WERI-Rb-1 (cell line): ENCODE results near the gene CMSS1.

Experiments
- DNase-seq: peaks from one replicate; pipeline ENCODE4 v3.0.0-alpha.2; 2020
- H3K27ac ChIP-seq: fragments of 250-450 bp; sonication (Bioruptor Pico); 2 replicates; pipeline ENCODE4 v1.5.1; 2020; ENCODE audit warnings: mild to moderate bottlenecking, moderate library complexity
- H3K27me3 ChIP-seq: fragments of 250-450 bp; sonication (Bioruptor Pico); 2 replicates; pipeline ENCODE4 v1.5.1; 2021; ENCODE audit warnings: mild to moderate bottlenecking, low read depth, moderate library complexity; ENCODE audit not compliant: insufficient read depth, severe bottlenecking
- H3K36me3 ChIP-seq: fragments of 250-450 bp; sonication (Bioruptor Pico); 2 replicates; pipeline ENCODE4 v1.5.1; 2020; ENCODE audit warnings: mild to moderate bottlenecking, moderate library complexity
- H3K4me3 ChIP-seq: 2 replicates; pipeline ENCODE4 v1.5.1; 2011; ENCODE audit warnings: low read depth, mild to moderate bottlenecking, control low read depth, low read length
- H3K9me3 ChIP-seq: fragments of 250-450 bp; sonication (Bioruptor Pico); 2 replicates; pipeline ENCODE4 v1.5.1; 2021; ENCODE audit warnings: mild to moderate bottlenecking, moderate library complexity; ENCODE audit not compliant: severe bottlenecking
- CTCF ChIP-seq: IDR thresholded peaks from 2 replicates; pipeline ENCODE4 v1.5.1; 2011; ENCODE audit warnings: low read depth, mild to moderate bottlenecking, control low read depth, inconsistent platforms, low read length

Gene CMSS1

GRCh38 chr3:100140976-100141375 is 323.3 kb downstream of the CMSS1 start:
- H3K27me3 ChIP-seq = no peaks in the 10 kb centered on the region
- H3K9me3 ChIP-seq = no peaks in the 10 kb centered on the region
- no peak overlapping the region for H3K27ac ChIP-seq
- no peak for TF ChIP-seq CTCF
- DNase-seq = no peak
- H3K4me3 ChIP-seq = no peak overlapping the region
- peaks cover 2% of the 10 kb centered on the region; the same call in 1 of the 2 replicates for H3K36me3 ChIP-seq

GRCh38 chr3:100141586-100141985 is 323.9 kb downstream of the CMSS1 start:
- H3K27me3 ChIP-seq = no peaks in the 10 kb centered on the region
- DNase-seq = no peak
- no peak for TF ChIP-seq CTCF
- H3K27ac ChIP-seq = no peak overlapping the region
- peaks cover 2% of the 10 kb centered on the region; the same call in 1 of the 2 replicates for H3K36me3 ChIP-seq
- H3K4me3 ChIP-seq = no peak overlapping the region
- H3K9me3 ChIP-seq = no peaks in the 10 kb centered on the region

GRCh38 chr3:100144255-100144866 is 326.7 kb downstream of the CMSS1 start:
- DNase-seq = no peak
- Histone ChIP-seq H3K27ac (no peak overlapping the region), H3K36me3 (peaks cover 5% of the 10 kb centered on the region), H3K9me3 (no peaks in the 10 kb centered on the region), H3K4me3 (no peak overlapping the region), H3K27me3 (no peaks in the 10 kb centered on the region)
- no peak for TF ChIP-seq CTCF

- Histone ChIP-seq H3K27ac (no peak overlapping the region), H3K36me3 (peaks cover 3% of the 10 kb centered on the region), H3K27me3 (no peaks in the 10 kb centered on the region), H3K9me3 (no peaks in the 10 kb centered on the region), H3K4me3 (no peak overlapping the region)
- DNase-seq = no peak
- no peak for TF ChIP-seq CTCF
These were observed 331.5 kb downstream of the CMSS1 start for GRCh38 chr3:100149130-100149529.

- H3K27me3 ChIP-seq = no peaks in the 10 kb centered on the region
- H3K9me3 ChIP-seq = no peaks in the 10 kb centered on the region
- no peak for TF ChIP-seq CTCF
- no peak overlapping the region for H3K4me3 ChIP-seq
- no peak for DNase-seq
- H3K36me3 ChIP-seq = peaks cover 3% of the 10 kb centered on the region
- H3K27ac ChIP-seq = no peak overlapping the region
These were observed 332.2 kb downstream of the CMSS1 start for GRCh38 chr3:100149713-100150415.
